ENCODE results near the gene DSG2. TPM values are rescaled to one million over a fixed set of nuclear protein-coding genes. Genes with fewer than 3 reads are reported as not detected.
A peak's percentile ranks its signal among the peaks of the same experiment; 100 is the strongest.

DSG2 gene
- total RNA-seq, 1 experiment from 2014 or later = 12.1 TPM

DNA sequence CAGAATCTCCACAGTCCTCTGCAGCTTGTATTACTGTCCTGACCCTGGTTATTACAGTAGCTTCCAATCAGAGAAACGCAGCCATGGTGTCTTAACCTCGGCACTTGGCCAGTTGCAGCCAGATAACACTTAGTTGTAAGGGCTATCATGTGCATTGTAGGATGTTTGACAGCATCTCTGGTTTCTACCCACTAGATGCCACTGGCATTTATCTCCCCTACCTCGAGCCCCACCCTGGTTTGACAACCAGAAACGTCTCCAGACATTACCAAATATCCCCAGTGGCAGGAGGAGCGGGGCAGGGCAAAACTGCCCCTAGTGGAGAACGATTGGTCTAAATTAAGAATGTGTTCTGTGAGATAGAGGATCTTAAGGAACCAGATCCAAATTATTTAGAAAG lies 13.1 kb downstream of the DSG2 start:
- TF ChIP-seq POLR2AphosphoS5 (IDR thresholded peaks at IDR 0.05; ENCODE audit: low read depth, low read length) (no peak), TCF7L2 (IDR thresholded peaks at IDR 0.05; ENCODE audit: low read depth, low read length) (no peak), CTCF (IDR thresholded peaks at IDR 0.05) (peak; percentile 29; the same call in 1 of the 2 replicates), SIN3A (IDR thresholded peaks at IDR 0.05; ENCODE audit: borderline replicate concordance, insufficient read depth, low read depth, low read length) (no peak)
- TF ChIP-seq, protein P1, sequence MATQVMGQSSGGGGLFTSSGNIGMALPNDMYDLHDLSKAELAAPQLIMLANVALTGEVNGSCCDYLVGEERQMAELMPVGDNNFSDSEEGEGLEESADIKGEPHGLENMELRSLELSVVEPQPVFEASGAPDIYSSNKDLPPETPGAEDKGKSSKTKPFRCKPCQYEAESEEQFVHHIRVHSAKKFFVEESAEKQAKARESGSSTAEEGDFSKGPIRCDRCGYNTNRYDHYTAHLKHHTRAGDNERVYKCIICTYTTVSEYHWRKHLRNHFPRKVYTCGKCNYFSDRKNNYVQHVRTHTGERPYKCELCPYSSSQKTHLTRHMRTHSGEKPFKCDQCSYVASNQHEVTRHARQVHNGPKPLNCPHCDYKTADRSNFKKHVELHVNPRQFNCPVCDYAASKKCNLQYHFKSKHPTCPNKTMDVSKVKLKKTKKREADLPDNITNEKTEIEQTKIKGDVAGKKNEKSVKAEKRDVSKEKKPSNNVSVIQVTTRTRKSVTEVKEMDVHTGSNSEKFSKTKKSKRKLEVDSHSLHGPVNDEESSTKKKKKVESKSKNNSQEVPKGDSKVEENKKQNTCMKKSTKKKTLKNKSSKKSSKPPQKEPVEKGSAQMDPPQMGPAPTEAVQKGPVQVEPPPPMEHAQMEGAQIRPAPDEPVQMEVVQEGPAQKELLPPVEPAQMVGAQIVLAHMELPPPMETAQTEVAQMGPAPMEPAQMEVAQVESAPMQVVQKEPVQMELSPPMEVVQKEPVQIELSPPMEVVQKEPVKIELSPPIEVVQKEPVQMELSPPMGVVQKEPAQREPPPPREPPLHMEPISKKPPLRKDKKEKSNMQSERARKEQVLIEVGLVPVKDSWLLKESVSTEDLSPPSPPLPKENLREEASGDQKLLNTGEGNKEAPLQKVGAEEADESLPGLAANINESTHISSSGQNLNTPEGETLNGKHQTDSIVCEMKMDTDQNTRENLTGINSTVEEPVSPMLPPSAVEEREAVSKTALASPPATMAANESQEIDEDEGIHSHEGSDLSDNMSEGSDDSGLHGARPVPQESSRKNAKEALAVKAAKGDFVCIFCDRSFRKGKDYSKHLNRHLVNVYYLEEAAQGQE (IDR thresholded peaks at IDR 0.05; ENCODE audit: insufficient read depth in 1 of 2, low read depth in 2 of 2, low read length in 1 of 2) = no peak
- Histone ChIP-seq H3K27ac (ENCODE audit: low read length) (no peak overlapping the region), H3K4me1 (ENCODE audit: control insufficient read depth, insufficient read depth, low read length) (no peaks in the 10 kb centered on the region; the same call in 1 of the 2 replicates), H3K36me3 (ENCODE audit: control insufficient read depth, insufficient read depth, low read length) (no peaks in the 10 kb centered on the region), H3K27me3 (ENCODE audit: control insufficient read depth, insufficient read depth, low read length) (no peaks in the 10 kb centered on the region), H3K4me3 (ENCODE audit: low read depth in 2 of 2, low read length in 2 of 2) (no peak overlapping the region), H3K9me3 (ENCODE audit: control insufficient read depth, insufficient read depth, low read depth, low read length) (no peaks in the 10 kb centered on the region)
- CTCF ChIA-PET = no interaction called here
- POLR2A ChIA-PET = no interaction called here
- intact Hi-C loops (cut with micrococcal nuclease; ENCODE audit: unreplicated experiment) (no loop called here), in situ Hi-C loops (cut with HindIII; ENCODE audit: low pct_unique_long_range_greater_than_20kb, low sequenced_read_pairs) (no loop called here)
- peak; percentile 2 for DNase-seq (ENCODE audit: low read depth, low spot score)
- no TSS peak for BruUV-seq (replicated peaks)
- no peak for ATAC-seq

DNA sequence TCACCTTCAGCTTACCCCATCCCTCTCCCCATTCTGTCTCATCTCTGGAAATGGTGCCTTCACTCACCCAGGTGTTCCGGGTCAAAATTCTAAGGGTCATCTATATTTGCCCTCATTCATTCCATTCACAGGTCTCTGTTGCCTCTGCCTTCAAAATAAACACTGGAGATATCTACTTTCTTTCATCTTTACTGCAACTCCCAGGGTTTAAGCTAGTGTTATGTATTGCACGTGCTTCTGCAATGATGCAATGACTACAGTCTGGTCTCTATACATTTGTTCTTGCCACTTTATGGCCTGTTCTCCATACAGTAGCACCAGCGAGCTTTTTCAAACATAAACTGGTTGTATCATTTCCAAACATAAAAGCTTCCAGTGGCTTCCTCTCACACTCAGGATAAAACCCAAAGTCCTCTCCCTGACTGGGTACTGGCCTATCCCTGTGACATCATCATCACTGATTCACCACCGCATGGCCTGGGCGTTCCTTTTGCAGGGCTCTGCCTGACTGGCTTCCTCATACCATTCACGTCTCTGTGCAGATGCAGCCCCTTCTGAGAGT lies 14.3 kb downstream of the DSG2 start:
- H3K4me3 ChIP-seq (ENCODE audit: low read depth in 2 of 2, low read length in 2 of 2) = no peak overlapping the region
- H3K27ac ChIP-seq (ENCODE audit: low read length) = no peak overlapping the region
- no peak for DNase-seq (ENCODE audit: low read depth, low spot score)
- H3K36me3 ChIP-seq (ENCODE audit: control insufficient read depth, insufficient read depth, low read length) = no peaks in the 10 kb centered on the region
- POLR2A ChIA-PET = no interaction called here
- TF ChIP-seq, protein P1 (IDR thresholded peaks at IDR 0.05; ENCODE audit: insufficient read depth in 1 of 2, low read depth in 2 of 2, low read length in 1 of 2) = no peak
- TF ChIP-seq POLR2AphosphoS5 (IDR thresholded peaks at IDR 0.05; ENCODE audit: low read depth, low read length) (no peak), SIN3A (IDR thresholded peaks at IDR 0.05; ENCODE audit: borderline replicate concordance, insufficient read depth, low read depth, low read length) (no peak), TCF7L2 (IDR thresholded peaks at IDR 0.05; ENCODE audit: low read depth, low read length) (no peak)
- in situ Hi-C loops (cut with HindIII; ENCODE audit: low pct_unique_long_range_greater_than_20kb, low sequenced_read_pairs) = no loop called here
- no peaks in the 10 kb centered on the region; the same call in 1 of the 2 replicates for H3K4me1 ChIP-seq (ENCODE audit: control insufficient read depth, insufficient read depth, low read length)
- intact Hi-C loops (cut with micrococcal nuclease; ENCODE audit: unreplicated experiment) = no loop called here
- H3K27me3 ChIP-seq (ENCODE audit: control insufficient read depth, insufficient read depth, low read length) = no peaks in the 10 kb centered on the region
- ATAC-seq = no peak
- BruUV-seq (replicated peaks) = no TSS peak
- CTCF ChIA-PET = interaction anchor here (0.6 kb wide), 1 partner anchor 301 kb away, joined by 7 read pairs; no protein-coding TSS in a partner anchor
- H3K9me3 ChIP-seq (ENCODE audit: control insufficient read depth, insufficient read depth, low read depth, low read length) = no peaks in the 10 kb centered on the region

Data from Panc1 (cell line).